TTC549 (cell line): ENCODE data around the gene LOC128125822.
"Not testable (repeated sequence)": the region's sequence is repeated elsewhere in the genome, so short reads cannot be mapped to it uniquely, and the experiment has no call there.

Experiments
- FAIRE-seq: peaks from 2 replicates; lab custom pipeline; 2012; peaks lifted over from hg19 to GRCh38; lab: Jason Lieb, UNC

Gene LOC128125822

DNA sequence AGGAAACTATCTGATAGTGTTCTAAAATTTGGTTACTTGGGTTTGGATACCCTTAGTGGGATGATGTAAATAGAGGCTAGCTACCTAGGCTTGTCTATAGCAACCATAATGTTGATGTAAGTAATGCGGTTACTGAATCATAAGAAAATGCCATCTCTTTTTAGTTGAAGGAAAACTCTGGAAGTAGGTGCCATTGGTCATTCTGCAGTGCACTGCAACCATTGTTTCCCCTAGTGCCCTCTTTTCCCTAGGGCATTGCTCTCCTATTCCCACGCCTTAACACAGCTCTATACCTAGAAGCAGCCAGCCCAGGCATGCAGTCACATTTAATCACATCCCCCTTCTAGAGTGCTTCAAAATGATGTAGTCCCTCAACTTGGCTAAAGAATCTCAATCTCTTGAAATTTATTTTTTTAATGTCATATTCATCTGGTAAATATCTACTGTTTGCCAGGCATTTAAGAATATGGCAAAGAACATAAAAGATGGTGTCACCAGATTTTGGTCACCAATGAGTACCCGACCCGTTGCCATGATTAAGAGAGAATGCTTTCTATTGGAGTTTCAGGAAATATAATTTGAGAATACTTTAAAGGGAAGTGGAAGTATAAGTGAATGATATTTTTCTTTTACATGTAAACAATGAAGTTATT is 10.4 kb downstream of the LOC128125822 start:
- FAIRE-seq, result no peak

DNA sequence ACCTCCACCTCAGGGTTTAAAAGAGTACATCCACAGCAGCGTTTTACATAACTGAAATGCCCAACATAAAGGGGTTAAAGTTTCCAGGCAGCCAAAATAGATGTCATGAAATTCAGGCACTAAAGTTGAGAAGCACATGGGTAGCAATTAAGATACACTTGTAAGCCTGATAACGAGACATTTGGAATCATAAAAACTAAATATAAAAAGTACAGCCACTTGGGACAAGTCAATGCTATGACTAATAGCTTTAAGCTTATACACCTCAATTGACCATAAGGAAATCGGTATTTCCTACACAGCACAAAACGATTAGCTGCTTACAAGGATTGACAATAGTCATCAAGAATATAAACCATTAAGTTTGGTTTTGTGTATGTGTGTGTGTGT is 11.8 kb downstream of the LOC128125822 start:
- FAIRE-seq, result no peak

DNA sequence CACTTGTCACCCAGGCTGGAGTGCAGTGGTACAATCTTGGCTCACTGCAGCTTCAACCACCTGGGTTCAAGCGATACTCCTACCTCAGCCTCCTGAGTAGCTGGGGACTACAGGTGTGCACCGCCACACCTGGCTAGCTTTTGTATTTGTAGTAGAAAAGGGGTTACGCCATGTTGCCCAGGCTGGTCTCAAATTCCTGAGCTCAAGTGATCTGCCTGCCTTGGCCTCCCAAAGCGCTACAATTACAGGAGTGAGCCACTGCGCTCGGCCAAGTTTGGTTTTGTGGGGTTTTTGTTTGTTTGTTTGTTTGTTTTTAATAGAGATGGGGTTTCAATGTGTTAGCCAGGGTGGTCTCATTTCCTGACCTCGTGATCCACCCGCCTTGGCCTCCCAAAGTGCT is 12.3 kb downstream of the LOC128125822 start:
- no peak for FAIRE-seq

DNA sequence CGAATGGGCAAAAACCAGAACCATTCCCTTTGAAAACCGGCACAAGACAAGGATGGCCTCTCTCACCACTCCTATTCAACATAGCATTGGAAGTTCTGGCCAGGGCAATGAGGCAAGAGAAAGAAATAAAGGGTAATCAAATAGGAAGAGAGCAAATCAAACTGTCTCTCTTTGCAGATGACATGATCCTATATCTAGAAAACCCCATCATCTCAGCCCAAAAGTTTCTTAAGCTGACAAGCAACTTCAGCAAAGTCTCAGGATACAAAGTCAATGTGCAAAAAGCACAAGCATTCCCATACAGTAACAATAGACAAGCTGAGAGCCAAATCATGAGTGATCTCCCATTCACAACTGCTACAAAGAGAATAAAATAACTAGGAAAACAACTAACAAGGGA is 13.4 kb downstream of the LOC128125822 start:
- FAIRE-seq, result not testable (repeated sequence)

DNA sequence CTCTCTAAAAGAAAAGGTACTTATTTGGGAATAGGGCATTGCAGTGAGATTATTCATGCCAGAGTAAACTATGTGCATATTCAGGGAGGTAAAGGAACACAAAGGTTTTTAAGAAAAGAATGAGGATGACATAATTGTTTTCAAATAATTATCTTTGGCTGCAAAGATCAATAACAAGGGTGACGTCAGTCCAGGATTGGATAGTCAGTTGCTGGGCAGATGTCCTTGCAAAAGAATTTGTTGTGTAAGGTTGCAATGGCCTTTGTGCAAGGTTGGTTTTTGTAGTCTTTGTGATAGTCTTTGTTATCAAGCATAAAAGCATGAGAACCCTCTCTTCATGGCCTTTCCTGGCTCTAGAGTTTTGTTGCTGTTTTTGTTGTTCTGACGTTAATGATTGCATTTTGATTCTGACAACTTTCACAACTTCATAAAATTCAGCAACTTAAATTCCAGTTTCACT is 17.7 kb downstream of the LOC128125822 start:
- FAIRE-seq, result no peak

DNA sequence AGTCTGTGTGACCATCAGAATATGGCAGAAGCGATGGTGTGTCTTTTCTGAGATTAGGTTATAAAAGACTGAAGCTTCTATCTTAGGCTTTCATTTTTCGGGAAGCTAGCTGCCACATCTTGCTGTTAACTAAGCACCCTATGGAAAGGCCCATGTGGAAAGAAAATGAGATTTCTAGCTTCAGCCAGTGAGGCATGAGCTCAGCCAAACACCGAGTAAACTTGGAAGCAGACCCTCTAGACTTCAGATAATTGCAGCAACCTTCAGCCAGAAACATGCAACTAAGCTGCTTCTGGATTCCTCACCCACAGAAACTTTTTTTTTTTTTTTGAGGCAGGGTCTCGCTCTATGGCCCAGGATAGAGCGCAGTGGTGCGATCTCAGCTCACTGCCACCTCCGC is 20.6 kb downstream of the LOC128125822 start:
- no peak for FAIRE-seq

DNA sequence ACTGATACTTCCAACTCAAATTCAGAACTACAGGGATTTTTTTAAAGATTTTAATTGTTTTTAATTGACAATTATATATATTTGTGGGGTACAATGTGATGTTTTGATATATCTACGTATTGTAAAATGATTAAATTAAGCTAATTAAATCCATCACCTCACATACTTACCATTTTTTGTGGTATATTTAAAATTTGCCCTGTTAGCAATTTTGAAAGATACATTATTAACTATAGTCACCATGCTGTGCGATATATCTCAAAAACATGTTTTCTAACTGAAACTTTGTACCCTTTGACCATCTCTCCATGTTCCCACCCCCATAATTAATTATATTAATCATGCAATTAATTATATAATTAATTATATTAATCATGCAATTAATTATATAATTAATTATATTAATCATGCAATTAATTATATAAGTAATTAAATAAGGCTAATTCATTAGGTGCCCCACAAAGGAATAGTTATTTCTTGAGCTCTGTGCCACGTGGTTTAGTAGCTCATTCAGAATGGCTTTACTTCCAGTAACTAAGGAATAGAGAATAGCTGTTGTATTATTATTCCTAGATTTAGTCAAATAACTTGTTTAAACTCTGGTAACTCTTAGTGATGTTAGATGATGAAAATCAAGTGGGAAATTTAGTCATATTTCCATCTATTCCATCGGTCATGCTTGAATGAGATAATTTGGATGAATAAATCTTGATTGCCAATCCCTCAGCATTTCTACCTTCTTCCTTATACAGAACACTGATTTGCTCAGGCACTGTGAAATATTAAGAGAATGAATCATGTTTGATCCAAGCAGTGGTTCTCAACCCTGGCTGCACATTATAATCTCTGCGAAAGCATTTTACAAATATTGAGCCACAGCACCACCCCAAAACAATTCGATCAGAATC is 25.1 kb downstream of the LOC128125822 start:
- peak; percentile 26 for FAIRE-seq

DNA sequence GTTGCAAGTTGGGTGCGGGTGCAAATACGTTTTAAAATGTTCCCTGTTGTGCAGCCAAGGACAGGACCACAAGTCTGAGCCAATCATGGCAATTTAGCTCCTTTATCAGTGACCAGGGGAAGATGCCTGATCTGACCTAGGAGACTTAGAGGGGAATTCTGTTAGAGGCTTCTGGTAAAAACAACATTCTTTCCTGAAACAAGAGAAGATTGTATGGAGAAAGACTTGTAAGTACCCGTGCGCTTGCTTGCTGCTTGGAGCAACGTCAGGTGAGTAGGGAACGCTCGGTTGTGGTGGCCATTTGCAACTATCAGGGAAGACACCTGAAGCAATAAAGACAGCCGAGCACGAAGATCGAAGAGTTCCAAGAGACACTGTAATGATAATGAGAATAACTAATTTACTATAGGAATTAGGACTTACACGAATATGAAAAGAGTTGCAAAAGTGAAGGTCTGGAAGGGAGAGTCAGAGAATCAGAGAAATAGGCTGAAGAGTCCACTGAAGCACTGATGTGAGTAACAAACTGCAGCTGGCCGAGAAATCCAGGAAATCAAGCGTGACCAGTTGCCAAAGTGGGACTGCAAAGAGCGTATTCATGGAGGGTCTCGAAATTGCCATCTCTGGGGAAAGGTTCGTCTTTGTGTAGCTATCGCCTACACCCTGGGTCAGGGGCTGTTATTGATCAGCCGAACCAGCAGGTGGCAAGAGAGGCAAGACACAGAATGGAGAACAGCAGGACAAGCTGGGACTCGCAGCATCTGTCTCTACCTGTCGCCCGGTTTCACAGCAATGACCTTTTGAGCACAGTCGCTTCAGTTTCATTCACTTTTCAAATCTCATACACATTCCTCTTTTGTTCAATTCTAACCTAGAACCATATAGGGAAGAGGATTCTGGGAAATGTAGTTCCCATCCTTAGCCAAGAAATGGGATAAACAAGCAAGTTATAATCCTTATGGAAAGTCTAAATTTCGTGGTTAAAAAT is 26.1 kb downstream of the LOC128125822 start:
- no peak for FAIRE-seq

DNA sequence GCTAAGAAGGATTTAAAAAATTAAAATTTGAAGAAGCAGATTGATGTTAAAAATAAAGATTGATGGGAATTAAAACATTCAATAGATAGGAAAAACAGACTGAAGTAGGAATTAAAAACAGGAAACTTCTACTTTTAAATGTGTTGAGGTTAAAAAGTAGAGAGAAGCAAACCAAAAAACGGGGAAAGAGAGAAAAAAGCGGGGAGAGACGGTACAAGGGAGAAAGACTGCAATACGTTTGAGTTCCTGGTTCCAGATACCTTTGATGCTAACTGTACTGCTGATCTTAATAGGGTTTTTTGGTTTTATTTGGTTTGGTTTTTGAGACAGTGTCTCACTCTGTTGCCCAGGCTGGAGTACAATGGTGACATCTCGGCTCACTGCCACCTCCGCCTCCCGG is 27.0 kb downstream of the LOC128125822 start:
- no peak for FAIRE-seq

DNA sequence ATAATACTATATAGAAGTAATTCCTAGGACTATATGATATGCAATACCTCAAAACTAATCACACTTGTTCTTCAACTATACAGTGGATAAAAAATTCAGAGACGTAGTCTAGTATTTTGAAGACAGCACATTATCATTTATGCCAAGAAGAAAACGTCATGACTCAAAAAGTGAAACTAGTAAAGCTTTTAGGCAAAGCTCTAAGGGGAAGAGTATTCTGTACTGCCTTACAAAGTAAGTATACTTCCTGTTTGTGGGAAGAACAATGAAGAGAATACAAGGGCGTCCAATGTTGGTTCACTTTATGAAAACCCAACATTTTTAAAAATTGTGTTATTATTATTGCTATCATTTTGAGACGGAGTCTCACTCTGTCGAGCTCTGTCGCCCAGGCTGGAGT is 27.9 kb downstream of the LOC128125822 start:
- no peak for FAIRE-seq

DNA sequence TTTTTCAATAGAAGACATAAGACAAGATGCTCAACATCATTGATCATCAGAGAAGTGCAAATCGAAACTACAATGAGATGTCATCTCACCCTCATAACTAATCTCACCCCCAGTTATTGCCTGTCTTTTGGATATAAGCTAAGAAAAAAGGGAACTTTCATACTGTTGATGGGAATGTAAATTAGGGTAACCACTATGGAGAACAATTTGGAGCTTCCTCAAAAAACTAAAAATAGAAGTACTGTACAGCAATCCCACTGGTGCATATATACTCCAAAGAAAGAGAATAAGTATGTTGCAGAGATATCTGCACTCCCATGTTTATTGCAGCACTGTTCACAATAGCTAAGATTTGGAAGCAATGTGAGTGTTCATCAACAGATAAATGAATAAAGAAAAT is 37.0 kb downstream of the LOC128125822 start:
- no peak for FAIRE-seq

DNA sequence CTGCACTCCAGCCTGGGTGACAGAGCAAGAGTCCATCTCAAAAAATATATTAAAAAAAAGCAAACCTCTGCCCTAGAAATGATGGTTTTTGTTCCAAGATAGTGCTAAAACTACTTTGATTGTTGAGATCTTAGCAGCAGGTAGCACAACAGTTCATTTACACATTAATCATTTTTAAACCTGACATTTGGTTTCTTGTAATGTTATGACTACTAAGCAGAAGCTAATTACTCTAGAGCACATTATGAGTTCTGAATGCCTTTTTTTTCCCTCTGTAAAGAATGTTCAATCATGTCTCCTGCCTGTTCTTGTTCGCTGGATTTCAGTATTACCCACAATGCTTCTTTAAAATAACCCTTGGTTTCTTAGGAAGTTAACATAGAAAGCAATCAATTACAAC is 38.7 kb downstream of the LOC128125822 start:
- no peak for FAIRE-seq

DNA sequence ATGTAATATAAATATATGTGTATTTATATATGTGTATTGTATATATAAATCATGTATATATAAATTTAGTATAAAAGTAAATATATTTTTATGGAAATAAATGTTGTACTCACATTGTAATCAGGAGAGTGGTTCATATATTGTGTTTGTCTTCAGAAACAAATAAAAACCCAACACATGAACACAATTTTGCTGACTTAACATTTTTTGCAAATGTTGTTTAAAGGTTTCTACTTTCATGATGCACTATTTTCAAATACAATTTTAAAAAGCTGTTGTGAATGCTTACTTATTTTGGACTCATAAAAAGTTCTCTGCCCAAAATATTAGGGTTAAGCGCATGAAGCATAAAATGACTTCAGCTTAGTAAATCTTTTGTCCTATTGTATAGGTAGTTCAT is 39.3 kb downstream of the LOC128125822 start:
- FAIRE-seq, result peak; percentile 57

DNA sequence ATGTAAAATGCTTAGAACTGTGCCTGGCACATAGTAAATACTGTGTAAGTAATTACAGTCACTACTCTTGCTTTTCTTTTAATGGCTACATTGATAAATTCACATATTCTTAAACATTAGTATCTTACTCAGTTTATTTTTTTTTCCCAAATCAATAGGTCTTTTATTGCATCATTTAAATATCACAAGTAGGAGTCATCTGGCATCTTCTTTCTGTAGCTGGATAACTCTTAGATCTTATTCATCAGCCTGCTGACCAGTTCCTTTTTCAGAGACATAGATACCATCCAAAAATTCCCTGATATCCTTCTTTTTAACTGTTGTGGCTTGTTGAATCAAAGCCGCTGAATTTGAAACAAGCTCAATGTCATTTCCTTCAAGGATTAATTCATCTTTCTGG is 43.3 kb downstream of the LOC128125822 start:
- no peak for FAIRE-seq
